ENCODE data around the gene WIPF3. TPM values are rescaled to one million over a fixed set of nuclear protein-coding genes. Genes with fewer than 3 reads are reported as not detected.

The WIPF3 gene
- total RNA-seq, 1 experiment from 2014 or later = 0.26 TPM

- H3K9me3 ChIP-seq (ENCODE audit: insufficient read depth, low read depth) = peaks cover 7% of the 10 kb centered on the region; the same call in 1 of the 2 replicates
- intact Hi-C loops (cut with micrococcal nuclease; ENCODE audit: unreplicated experiment) = no loop called here
- no peaks in the 10 kb centered on the region for H3K36me3 ChIP-seq (ENCODE audit: low read depth)
- no peaks in the 10 kb centered on the region for H3K9me2 ChIP-seq (ENCODE audit: insufficient read depth)
- no peak overlapping the region for H2AFZ ChIP-seq
- H4K20me1 ChIP-seq (ENCODE audit: insufficient read depth) = no peaks in the 10 kb centered on the region
- H3K4me3 ChIP-seq = no peak overlapping the region
- H3K79me2 ChIP-seq (ENCODE audit: low read depth) = no peaks in the 10 kb centered on the region
- H3K4me2 ChIP-seq = no peak overlapping the region
- H3F3A ChIP-seq (ENCODE audit: insufficient read depth, low read depth) = no peaks in the 10 kb centered on the region
- POLR2A ChIA-PET (ENCODE audit: unreplicated experiment) = no interaction called here
- BruUV-seq (replicated peaks) = no TSS peak
- H3K4me1 ChIP-seq (replicated peaks; ENCODE audit: insufficient read depth) = no peaks in the 10 kb centered on the region
- DNase-seq = no peak
- TF ChIP-seq CTCF (conservative IDR thresholded peaks at IDR 0.05) = no peak
- TF ChIP-seq EZH2 (IDR thresholded peaks at IDR 0.05; ENCODE audit: low read depth) = no peak
- H3K27ac ChIP-seq = no peak overlapping the region
- H3K27me3 ChIP-seq (ENCODE audit: insufficient read depth, low read depth) = no peaks in the 10 kb centered on the region
- CTCF ChIA-PET = no interaction called here
Observed at GRCh38 chr7:29833929-29834328, 27.6 kb downstream of the WIPF3 start.

DNA sequence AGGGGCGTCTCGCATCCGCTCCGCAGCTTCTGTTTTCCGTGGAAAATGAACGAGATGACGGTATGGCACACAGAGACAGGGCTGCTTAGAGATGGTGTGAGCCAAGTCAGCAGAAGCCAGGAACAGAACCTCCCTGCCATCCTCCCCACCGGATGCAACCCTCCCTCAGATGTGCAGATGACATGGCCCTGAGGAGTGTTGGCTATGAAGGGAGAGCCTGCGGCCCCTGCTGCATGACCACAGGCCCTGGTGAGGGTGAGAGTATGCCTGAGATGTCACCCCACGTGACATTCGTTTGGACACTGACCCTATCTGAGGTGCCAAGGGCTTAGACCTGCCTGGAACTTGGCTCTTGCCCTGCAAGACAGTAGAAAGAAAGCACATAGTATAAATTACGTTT, 29.4 kb downstream of the WIPF3 start:
- Histone ChIP-seq H3K4me2 (no peak overlapping the region), H4K20me1 (ENCODE audit: insufficient read depth) (no peaks in the 10 kb centered on the region), H3K27ac (no peak overlapping the region), H3K36me3 (ENCODE audit: low read depth) (no peaks in the 10 kb centered on the region), H3F3A (ENCODE audit: insufficient read depth, low read depth) (no peaks in the 10 kb centered on the region), H3K9me3 (ENCODE audit: insufficient read depth, low read depth) (peaks cover 7% of the 10 kb centered on the region; the same call in 1 of the 2 replicates), H2AFZ (no peak overlapping the region), H3K4me1 (replicated peaks; ENCODE audit: insufficient read depth) (no peaks in the 10 kb centered on the region), H3K9me2 (ENCODE audit: insufficient read depth) (no peaks in the 10 kb centered on the region), H3K4me3 (no peak overlapping the region), H3K27me3 (ENCODE audit: insufficient read depth, low read depth) (no peaks in the 10 kb centered on the region), H3K79me2 (ENCODE audit: low read depth) (no peaks in the 10 kb centered on the region)
- POLR2A ChIA-PET (ENCODE audit: unreplicated experiment) = no interaction called here
- CTCF ChIA-PET = no interaction called here
- BruUV-seq (replicated peaks) = no TSS peak
- TF ChIP-seq EZH2 (IDR thresholded peaks at IDR 0.05; ENCODE audit: low read depth) = no peak
- TF ChIP-seq CTCF (conservative IDR thresholded peaks at IDR 0.05) = no peak
- intact Hi-C loops (cut with micrococcal nuclease; ENCODE audit: unreplicated experiment) = no loop called here
- no peak for DNase-seq

- peaks cover 3% of the 10 kb centered on the region; the same call in 1 of the 2 replicates for H3K27me3 ChIP-seq (ENCODE audit: insufficient read depth, low read depth)
- CTCF ChIA-PET = no interaction called here
- peak in 1 of 2 experiments; percentile 14 for DNase-seq
Observed at GRCh38 chr7:29839302-29839701, 33.0 kb downstream of the WIPF3 start.

More at GRCh38 chr7:29839302-29839701, 33.0 kb downstream of the WIPF3 start:
- POLR2A ChIA-PET (ENCODE audit: unreplicated experiment) = interaction anchor here (0.7 kb wide), 1 partner anchor 267 kb away, joined by 3 read pairs; no protein-coding TSS in a partner anchor
- no peak for TF ChIP-seq CTCF (conservative IDR thresholded peaks at IDR 0.05)
- no peak for TF ChIP-seq EZH2 (IDR thresholded peaks at IDR 0.05; ENCODE audit: low read depth)
- Histone ChIP-seq H3K79me2 (ENCODE audit: low read depth) (no peaks in the 10 kb centered on the region), H2AFZ (no peak overlapping the region), H3K36me3 (ENCODE audit: low read depth) (no peaks in the 10 kb centered on the region), H3K9me2 (ENCODE audit: insufficient read depth) (no peaks in the 10 kb centered on the region), H3K9me3 (ENCODE audit: insufficient read depth, low read depth) (no peaks in the 10 kb centered on the region), H3F3A (ENCODE audit: insufficient read depth, low read depth) (no peaks in the 10 kb centered on the region), H3K4me2 (no peak overlapping the region), H3K4me3 (no peak overlapping the region), H3K4me1 (replicated peaks; ENCODE audit: insufficient read depth) (no peaks in the 10 kb centered on the region), H4K20me1 (ENCODE audit: insufficient read depth) (no peaks in the 10 kb centered on the region), H3K27ac (no peak overlapping the region)
- no TSS peak for BruUV-seq (replicated peaks)
- intact Hi-C loops (cut with micrococcal nuclease; ENCODE audit: unreplicated experiment) = no loop called here
